Karpas-422 (cell line): Measurements from ENCODE around the gene RBM26. TPM values are rescaled to one million over a fixed set of nuclear protein-coding genes. Genes with fewer than 3 reads are reported as not detected.
A peak's percentile ranks its signal among the peaks of the same experiment; 100 is the strongest.

ENCODE experiments used
- DNase-seq: peaks from one replicate; pipeline ENCODE4 v3.0.0-alpha.2; 2015
- H2AFZ ChIP-seq: fragments of 200-600 bp; sonication (generic); 2 replicates; pipeline ENCODE4 v1.6.1; 2014; ENCODE audit warnings: antibody characterized with exemption, low read length, mixed read lengths
- H3K27ac ChIP-seq: fragments of 200-600 bp; sonication (generic); 2 replicates; pipeline ENCODE4 v1.5.1; 2014; ENCODE audit warnings: mild to moderate bottlenecking, low read length, moderate library complexity
- H3K27me3 ChIP-seq: fragments of 200-600 bp; sonication (generic); 2 replicates; pipeline ENCODE4 v1.6.1; 2014; ENCODE audit warnings: low read length, mixed read lengths
- H3K36me3 ChIP-seq: fragments of 200-600 bp; sonication (generic); 2 replicates; pipeline ENCODE4 v1.6.1; 2014; ENCODE audit warnings: low read length, mixed read lengths; ENCODE audit not compliant: insufficient read depth
- H3K4me1 ChIP-seq: fragments of 200-600 bp; sonication (generic); 2 replicates; pipeline ENCODE4 v1.6.1; 2014; ENCODE audit warnings: mild to moderate bottlenecking, low read length, mixed read lengths
- H3K4me2 ChIP-seq: fragments of 200-600 bp; sonication (generic); 2 replicates; pipeline ENCODE4 v1.6.1; 2014; ENCODE audit warnings: low read length, low read depth, mild to moderate bottlenecking; ENCODE audit not compliant: poor library complexity, severe bottlenecking
- H3K4me3 ChIP-seq: fragments of 200-600 bp; sonication (generic); 2 replicates; pipeline ENCODE4 v1.5.1; 2014; ENCODE audit warnings: mild to moderate bottlenecking, antibody characterized with exemption, low read length, mixed read lengths
- H3K79me2 ChIP-seq: fragments of 200-600 bp; sonication (generic); 2 replicates; pipeline ENCODE4 v1.6.1; 2014; ENCODE audit warnings: mild to moderate bottlenecking, low read length, mixed read lengths
- H3K9ac ChIP-seq: fragments of 200-600 bp; sonication (generic); 2 replicates; pipeline ENCODE4 v1.6.0; 2014; ENCODE audit warnings: low read length
- H3K9me2 ChIP-seq: fragments of 200-600 bp; sonication (generic), shearing (Covaris generic); replicated peaks from 2 replicates; pipeline ENCODE4 v1.6.0; 2014; ENCODE audit warnings: mild to moderate bottlenecking, low read length, moderate library complexity; ENCODE audit not compliant: insufficient read depth
- H3K9me3 ChIP-seq: fragments of 300-700, 200-600 bp; sonication (generic); 2 replicates; pipeline ENCODE4 v1.6.1; 2014; ENCODE audit warnings: low read length, mixed read lengths
- H4K20me1 ChIP-seq: fragments of 200-600 bp; sonication (generic); 2 replicates; pipeline ENCODE4 v1.6.1; 2014; ENCODE audit warnings: mild to moderate bottlenecking, antibody characterized with exemption, low read length, low read depth; ENCODE audit not compliant: insufficient read depth
- total RNA-seq: library from RNA; depleted of rRNA; stranded (reverse); fragments of >200 nt; shearing (Covaris generic); gene quantifications from 2 replicates; pipeline ENCODE4 v1.2.3, GENCODE V29; 2014; ENCODE audit warnings: low replicate concordance; rRNA removed

RBM26 gene, protein sequence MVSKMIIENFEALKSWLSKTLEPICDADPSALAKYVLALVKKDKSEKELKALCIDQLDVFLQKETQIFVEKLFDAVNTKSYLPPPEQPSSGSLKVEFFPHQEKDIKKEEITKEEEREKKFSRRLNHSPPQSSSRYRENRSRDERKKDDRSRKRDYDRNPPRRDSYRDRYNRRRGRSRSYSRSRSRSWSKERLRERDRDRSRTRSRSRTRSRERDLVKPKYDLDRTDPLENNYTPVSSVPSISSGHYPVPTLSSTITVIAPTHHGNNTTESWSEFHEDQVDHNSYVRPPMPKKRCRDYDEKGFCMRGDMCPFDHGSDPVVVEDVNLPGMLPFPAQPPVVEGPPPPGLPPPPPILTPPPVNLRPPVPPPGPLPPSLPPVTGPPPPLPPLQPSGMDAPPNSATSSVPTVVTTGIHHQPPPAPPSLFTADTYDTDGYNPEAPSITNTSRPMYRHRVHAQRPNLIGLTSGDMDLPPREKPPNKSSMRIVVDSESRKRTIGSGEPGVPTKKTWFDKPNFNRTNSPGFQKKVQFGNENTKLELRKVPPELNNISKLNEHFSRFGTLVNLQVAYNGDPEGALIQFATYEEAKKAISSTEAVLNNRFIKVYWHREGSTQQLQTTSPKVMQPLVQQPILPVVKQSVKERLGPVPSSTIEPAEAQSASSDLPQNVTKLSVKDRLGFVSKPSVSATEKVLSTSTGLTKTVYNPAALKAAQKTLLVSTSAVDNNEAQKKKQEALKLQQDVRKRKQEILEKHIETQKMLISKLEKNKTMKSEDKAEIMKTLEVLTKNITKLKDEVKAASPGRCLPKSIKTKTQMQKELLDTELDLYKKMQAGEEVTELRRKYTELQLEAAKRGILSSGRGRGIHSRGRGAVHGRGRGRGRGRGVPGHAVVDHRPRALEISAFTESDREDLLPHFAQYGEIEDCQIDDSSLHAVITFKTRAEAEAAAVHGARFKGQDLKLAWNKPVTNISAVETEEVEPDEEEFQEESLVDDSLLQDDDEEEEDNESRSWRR
- 32.9 and 55.4 TPM in 2 replicates for total RNA-seq

DNA sequence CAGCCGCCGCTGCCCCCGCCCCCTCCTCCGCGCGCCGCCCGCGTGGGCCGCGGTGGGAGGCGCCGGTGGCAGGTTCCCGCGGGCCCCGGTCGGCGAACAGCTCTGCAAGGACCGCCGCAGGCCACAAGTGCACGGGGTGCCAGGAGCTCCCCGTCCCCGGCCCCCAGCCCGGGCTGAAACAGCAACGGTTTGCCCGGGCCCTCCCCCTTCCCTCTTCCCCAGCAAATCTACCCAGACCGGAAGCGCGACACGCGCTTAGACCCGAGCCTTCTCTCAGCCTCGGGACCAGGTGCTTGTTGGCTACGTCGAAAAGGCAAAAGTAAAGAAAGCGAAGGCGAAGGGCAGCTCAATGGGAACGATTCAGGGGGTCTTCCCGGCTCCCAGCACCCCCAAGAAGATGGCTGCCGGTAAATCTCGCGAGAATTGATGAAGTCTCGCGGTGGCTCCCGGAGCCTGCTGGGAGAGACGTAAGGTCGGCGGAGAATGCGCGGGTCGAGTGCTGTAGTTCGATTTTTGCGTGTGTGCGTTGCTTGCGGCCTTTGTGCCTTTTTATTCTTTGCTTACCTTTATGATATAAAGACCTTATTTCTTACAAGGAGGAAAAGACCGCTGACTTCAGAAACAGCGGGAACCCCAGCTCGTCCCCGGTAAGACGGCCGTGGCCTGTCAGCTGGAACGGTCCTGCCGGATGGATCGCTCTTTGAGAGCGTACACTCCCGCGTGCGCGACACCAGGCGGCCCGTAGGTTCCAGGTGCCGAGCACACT is at the start of gene RBM26:
RBM26 (minus strand) TSS at position 425 of the 766 bp plus-strand sequence. CDS start 481 bp downstream, outside the sequence.
- Histone ChIP-seq H3K79me2 (peaks cover 81% of the 10 kb centered on the region), H3K4me3 (peak within 1 kb of the TSS; percentile 95), H2AFZ (peak within 1 kb of the TSS; percentile 29; the same call in 1 of the 2 replicates), H3K9me2 (no peaks in the 10 kb centered on the region), H3K27ac (peak within 1 kb of the TSS; percentile 86), H3K4me2 (peak within 1 kb of the TSS; percentile 99), H3K9ac (peak within 1 kb of the TSS; percentile 94), H3K27me3 (no peaks in the 10 kb centered on the region), H3K4me1 (peaks cover 49% of the 10 kb centered on the region), H4K20me1 (peaks cover 28% of the 10 kb centered on the region), H3K36me3 (peaks cover 12% of the 10 kb centered on the region), H3K9me3 (no peaks in the 10 kb centered on the region)
- peak; percentile 98 for DNase-seq

DNA sequence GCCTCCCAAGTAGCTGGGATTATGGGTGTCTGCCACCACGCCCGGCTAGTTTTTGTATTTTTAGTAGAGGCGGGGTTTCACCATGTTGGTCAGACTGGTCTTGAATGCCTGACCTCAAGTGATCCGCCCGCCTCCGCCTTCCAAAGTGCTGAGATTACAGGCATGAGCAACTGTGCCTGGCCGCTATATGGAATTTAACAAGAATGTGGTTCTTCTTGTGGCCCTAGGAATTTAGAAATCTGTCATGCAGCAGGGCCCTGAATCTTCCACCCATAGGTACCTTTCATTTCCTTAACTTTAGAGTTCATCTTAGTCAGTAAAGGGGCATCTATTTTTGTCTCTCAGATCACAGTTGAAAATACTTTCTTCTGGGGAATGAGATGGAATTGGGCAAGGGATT is 49.3 kb upstream of the RBM26 start:
- no peaks in the 10 kb centered on the region for H3K79me2 ChIP-seq
- H3K9me3 ChIP-seq: no peaks in the 10 kb centered on the region
- no peaks in the 10 kb centered on the region for H3K9me2 ChIP-seq
- H3K4me1 ChIP-seq: no peaks in the 10 kb centered on the region
- no peaks in the 10 kb centered on the region for H3K36me3 ChIP-seq
- H3K27me3 ChIP-seq: no peaks in the 10 kb centered on the region
- no peaks in the 10 kb centered on the region for H4K20me1 ChIP-seq
- H3K9ac ChIP-seq: no peak overlapping the region
- no peak overlapping the region for H3K4me2 ChIP-seq
- H3K4me3 ChIP-seq: no peak overlapping the region
- DNase-seq: no peak
- no peak overlapping the region for H3K27ac ChIP-seq
- H2AFZ ChIP-seq: no peak overlapping the region

DNA sequence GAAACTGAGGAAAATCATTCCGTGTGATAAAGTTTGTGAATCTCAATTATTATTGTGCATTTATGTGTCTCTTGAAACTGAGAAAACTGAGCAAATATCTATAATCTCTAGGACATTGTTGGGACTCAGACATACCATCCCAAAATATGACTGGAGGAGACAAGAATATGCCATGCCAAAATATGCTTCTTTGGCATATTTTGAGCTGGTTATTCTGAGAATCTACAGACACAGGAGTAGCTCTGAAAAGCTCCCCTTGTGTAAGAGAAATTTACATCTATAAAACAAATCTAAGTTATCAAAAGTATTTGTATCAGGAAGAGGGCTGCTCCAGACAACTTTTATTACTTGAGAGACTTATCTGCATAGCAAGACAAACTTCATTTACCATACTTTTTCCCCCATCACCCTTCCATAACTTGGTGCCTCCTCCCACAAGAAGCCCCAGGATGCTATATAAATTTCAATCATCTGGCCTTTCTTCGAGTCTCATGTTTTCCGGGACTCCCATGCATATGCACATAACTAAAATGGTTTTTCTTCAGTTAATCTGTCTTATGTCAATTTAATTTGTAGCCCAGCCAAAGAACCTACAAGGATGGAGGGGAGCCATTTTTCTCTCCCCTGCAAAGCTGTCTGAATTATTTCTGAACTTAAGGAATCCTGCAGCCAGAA is 46.3 kb upstream of the RBM26 start:
- Histone ChIP-seq H3K9ac (no peak overlapping the region), H3K4me3 (no peak overlapping the region), H3K36me3 (no peaks in the 10 kb centered on the region), H3K9me3 (no peaks in the 10 kb centered on the region), H3K27ac (no peak overlapping the region), H4K20me1 (no peaks in the 10 kb centered on the region), H3K79me2 (no peaks in the 10 kb centered on the region), H3K9me2 (no peaks in the 10 kb centered on the region), H3K4me2 (no peak overlapping the region), H2AFZ (no peak overlapping the region), H3K27me3 (no peaks in the 10 kb centered on the region), H3K4me1 (peaks cover 6% of the 10 kb centered on the region)
- no peak for DNase-seq

DNA sequence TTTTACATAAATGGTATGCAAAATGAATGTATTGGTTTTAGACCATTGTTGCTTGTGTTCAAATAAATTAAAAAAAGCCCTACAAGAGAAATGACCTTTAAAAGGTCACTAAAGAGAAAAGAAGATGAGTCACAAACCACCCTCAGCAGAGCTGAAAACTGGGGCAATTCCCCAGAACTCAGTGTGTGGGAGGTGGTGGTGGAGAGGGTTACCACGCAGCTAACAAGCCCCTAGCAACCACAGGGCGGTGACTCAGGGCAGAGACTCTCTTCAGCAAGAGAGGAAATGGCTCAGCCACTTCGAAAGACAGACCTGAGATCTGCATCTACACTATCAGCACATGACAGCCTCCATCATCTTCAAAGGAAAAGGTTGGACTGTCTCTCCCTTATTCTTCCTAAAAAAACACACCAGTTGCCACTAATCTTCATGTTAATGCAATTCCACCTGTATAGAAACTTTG is 45.5 kb upstream of the RBM26 start:
- peaks cover 6% of the 10 kb centered on the region for H3K4me1 ChIP-seq
- H2AFZ ChIP-seq: no peak overlapping the region
- H3K9me3 ChIP-seq: no peaks in the 10 kb centered on the region
- H3K36me3 ChIP-seq: no peaks in the 10 kb centered on the region
- no peak overlapping the region for H3K4me3 ChIP-seq
- no peak overlapping the region for H3K4me2 ChIP-seq
- DNase-seq: no peak
- no peaks in the 10 kb centered on the region for H3K79me2 ChIP-seq
- H3K9me2 ChIP-seq: no peaks in the 10 kb centered on the region
- no peak overlapping the region for H3K9ac ChIP-seq
- no peak overlapping the region for H3K27ac ChIP-seq
- H3K27me3 ChIP-seq: no peaks in the 10 kb centered on the region
- H4K20me1 ChIP-seq: no peaks in the 10 kb centered on the region

DNA sequence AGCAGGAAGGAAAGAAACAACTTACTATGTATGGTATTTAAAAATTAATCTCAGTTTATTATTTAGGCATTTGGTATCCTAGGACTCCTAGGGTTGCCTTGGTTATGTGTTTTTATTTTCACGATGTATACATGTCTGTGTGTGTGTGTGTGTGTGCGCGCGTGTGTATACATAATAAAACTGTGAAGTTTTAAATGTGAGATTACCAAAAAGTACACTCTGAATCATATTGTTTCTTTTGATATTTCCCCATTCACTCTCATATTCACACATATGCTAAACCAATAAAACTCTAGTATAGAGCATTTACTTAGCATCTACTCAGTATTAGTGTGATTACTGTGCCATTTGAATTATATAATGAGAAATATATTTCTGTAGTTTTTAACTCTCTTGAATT is 44.1 kb upstream of the RBM26 start:
- H3K9me3 ChIP-seq: no peaks in the 10 kb centered on the region

DNA sequence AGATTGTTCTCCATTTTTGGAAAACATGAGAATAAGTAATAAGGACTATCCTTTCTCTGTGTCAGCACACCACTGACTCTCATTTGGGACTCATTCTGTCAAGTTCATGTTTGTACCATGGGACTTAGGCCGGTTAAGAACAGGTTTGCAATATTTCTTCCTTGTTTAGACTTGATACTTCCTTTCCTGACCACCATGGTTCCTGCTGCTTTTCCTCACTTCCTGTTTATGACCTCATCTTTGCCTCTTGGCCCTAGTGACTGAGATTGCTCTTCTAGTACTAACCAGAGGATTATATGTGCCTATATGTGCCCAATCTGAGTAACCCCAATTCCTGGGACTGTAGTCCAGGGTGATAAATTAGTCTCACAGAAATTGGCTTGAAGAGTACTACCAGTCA is 42.4 kb upstream of the RBM26 start:
- no peak overlapping the region for H3K9ac ChIP-seq
- H3K9me3 ChIP-seq: no peaks in the 10 kb centered on the region
- H3K36me3 ChIP-seq: no peaks in the 10 kb centered on the region
- H3K4me2 ChIP-seq: no peak overlapping the region
- no peaks in the 10 kb centered on the region for H4K20me1 ChIP-seq
- no peak overlapping the region for H2AFZ ChIP-seq
- no peak overlapping the region for H3K4me3 ChIP-seq
- H3K27ac ChIP-seq: no peak overlapping the region
- no peaks in the 10 kb centered on the region for H3K27me3 ChIP-seq
- H3K9me2 ChIP-seq: no peaks in the 10 kb centered on the region
- no peak for DNase-seq
- H3K4me1 ChIP-seq: peaks cover 6% of the 10 kb centered on the region
- H3K79me2 ChIP-seq: no peaks in the 10 kb centered on the region

More for the DNA sequence above, 44.1 kb upstream of the RBM26 start:
- Histone ChIP-seq H3K4me3 (no peak overlapping the region), H2AFZ (no peak overlapping the region), H3K36me3 (no peaks in the 10 kb centered on the region), H3K4me1 (peaks cover 6% of the 10 kb centered on the region), H3K27me3 (no peaks in the 10 kb centered on the region), H3K9me2 (no peaks in the 10 kb centered on the region), H4K20me1 (no peaks in the 10 kb centered on the region), H3K79me2 (no peaks in the 10 kb centered on the region), H3K9ac (no peak overlapping the region), H3K27ac (no peak overlapping the region), H3K4me2 (no peak overlapping the region)
- no peak for DNase-seq

DNA sequence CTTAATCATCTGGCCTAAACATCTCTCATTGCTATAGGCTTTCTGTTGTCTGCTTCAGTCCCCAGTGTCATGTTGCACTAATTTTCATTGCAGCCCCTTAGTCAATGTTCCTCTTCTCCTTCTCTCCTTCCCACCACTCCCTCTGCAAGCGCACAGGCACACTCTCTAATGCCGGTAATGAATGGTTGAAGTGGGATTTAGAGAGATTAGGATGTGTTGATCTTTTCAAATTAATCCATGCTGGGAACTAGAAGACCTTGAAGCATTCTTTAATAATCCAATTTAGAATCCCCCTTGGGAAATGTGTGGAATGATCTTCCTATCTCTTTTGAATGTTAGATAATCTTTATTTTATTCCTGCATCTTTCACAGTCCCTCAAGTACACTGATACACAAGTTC is 41.7 kb upstream of the RBM26 start:
- H3K9ac ChIP-seq: no peak overlapping the region
- H4K20me1 ChIP-seq: no peaks in the 10 kb centered on the region
- no peak overlapping the region for H2AFZ ChIP-seq
- H3K4me2 ChIP-seq: no peak overlapping the region
- no peaks in the 10 kb centered on the region for H3K9me2 ChIP-seq
- H3K9me3 ChIP-seq: no peaks in the 10 kb centered on the region
- no peaks in the 10 kb centered on the region for H3K79me2 ChIP-seq
- no peak overlapping the region for H3K4me3 ChIP-seq
- no peaks in the 10 kb centered on the region for H3K27me3 ChIP-seq
- no peak overlapping the region for H3K27ac ChIP-seq
- no peaks in the 10 kb centered on the region for H3K36me3 ChIP-seq
- H3K4me1 ChIP-seq: peaks cover 6% of the 10 kb centered on the region
- no peak for DNase-seq
